HTR-8/SVneo (cell line): ENCODE results near the gene SLC24A3.

ENCODE experiments used
- DNase-seq: peaks from one replicate; pipeline ENCODE4 v3.0.0; 2011; ENCODE audit warnings: low spot score, mixed read lengths; ENCODE audit not compliant: insufficient read length
- FAIRE-seq: peaks from 2 replicates; lab custom pipeline; 2011; peaks lifted over from hg19 to GRCh38; lab: Jason Lieb, UNC

SLC24A3 gene

DNA sequence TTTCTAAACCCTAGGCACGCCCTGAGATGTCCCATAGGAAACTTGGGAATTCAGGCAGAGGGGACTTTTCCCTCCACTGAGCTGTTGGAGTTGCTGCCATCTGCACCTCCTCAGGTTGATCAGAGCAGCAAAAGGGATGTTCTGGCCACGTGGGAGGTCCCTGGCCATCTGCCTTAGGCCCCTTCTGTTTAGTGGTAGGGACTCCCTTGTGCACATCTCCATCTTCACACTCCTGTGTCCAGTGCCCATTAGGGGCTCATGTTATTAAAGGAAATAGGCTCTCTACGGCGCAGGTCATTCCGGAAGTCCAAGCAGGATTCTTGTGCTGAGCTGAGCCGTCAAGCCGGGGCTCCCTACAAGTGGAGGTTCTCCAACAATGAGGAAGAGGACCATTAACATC is 307.8 kb downstream of the SLC24A3 start:
- DNase-seq (no peak), FAIRE-seq (no peak)

- DNase-seq = no peak
- no peak for FAIRE-seq
Observed at GRCh38 chr20:19522071-19522801, 309.8 kb downstream of the SLC24A3 start.

DNA sequence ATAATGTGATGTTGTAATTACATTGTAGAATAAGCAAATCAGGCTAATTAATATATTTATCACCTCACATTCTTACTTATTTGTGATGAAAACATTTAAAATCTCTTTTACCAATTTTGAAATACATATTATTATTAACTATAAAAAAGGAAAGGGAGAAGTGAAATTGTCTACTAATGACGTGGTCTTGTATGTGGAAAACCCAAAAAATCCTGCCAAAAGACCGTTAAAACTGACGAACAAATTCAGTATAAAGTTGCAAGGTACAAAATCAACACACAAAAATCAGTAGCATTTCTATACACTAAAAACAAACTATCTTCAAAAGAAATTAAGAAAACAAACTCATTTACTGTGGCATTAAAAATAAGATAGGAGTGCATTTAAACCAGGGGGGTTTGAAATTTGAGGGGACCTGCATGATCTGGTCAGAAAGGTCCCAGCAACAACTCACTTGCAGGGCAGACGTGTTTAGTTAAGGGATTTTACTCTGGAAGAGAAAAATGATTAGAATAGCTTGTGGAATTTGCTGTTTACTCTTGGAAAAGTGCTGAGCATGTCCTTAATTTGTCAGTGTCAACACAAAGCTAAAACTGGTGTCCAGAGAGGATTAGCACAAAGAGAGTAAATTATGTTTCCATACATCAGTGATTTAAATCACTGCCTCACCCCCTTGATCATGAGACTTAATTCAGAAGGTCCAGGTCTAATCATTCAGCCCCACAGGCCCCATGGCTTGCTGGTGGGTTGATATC is 310.6 kb downstream of the SLC24A3 start:
- DNase-seq = no peak
- FAIRE-seq = no peak

DNA sequence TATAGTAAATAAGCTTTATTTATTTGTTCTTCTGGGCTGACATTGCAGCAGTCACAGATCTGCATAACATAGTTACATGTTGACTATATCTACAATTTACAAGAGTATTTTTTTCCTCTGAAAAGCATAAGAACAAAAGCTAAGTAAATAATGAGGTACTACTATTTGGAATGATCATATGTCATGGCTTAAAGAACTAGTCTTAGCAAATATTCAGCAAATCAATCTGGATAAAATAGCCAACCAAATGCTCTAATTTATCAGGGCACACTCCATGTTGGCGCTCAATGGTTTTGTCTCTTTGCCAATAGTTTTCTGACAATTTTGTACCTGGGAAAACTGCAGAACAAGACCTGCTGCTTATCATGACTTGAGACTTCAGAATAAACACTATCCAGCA is 312.2 kb downstream of the SLC24A3 start:
- FAIRE-seq (no peak), DNase-seq (no peak)

GRCh38 chr20:19527509-19527908 is 315.1 kb downstream of the SLC24A3 start:
- DNase-seq (no peak), FAIRE-seq (no peak)

- DNase-seq = no peak
Observed at GRCh38 chr20:19528286-19529030, 316.0 kb downstream of the SLC24A3 start.

GRCh38 chr20:19530006-19530405 is 317.6 kb downstream of the SLC24A3 start:
- DNase-seq = no peak
- no peak for FAIRE-seq

More at GRCh38 chr20:19528286-19529030, 316.0 kb downstream of the SLC24A3 start:
- no peak for FAIRE-seq

GRCh38 chr20:19531446-19531845 is 319.0 kb downstream of the SLC24A3 start:
- DNase-seq (no peak), FAIRE-seq (no peak)

- DNase-seq (no peak), FAIRE-seq (no peak)
Observed at GRCh38 chr20:19538556-19538955, 326.1 kb downstream of the SLC24A3 start.

DNA sequence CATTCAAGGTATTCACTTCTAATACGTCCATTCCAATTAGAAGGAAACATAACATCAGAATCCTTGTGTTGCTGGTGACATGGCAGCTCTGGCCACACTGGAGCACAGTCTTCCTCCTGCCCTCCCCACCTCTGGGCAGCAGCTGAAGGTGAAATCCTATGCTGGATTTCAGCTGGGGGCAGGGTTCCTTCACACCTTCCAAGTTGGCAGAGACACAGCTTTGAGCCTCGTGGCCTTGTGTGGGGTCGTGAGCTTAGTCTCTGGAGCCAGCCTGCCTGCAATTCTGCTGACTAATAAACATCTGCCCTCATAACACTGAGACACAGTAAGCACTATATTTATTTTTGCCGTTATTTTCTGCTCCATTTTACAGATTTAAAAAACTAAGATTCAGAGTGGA is 326.7 kb downstream of the SLC24A3 start:
- FAIRE-seq = no peak

GRCh38 chr20:19540392-19540791 is 327.9 kb downstream of the SLC24A3 start:
- no peak for DNase-seq

More for the DNA sequence above, 326.7 kb downstream of the SLC24A3 start:
- no peak for DNase-seq

DNA sequence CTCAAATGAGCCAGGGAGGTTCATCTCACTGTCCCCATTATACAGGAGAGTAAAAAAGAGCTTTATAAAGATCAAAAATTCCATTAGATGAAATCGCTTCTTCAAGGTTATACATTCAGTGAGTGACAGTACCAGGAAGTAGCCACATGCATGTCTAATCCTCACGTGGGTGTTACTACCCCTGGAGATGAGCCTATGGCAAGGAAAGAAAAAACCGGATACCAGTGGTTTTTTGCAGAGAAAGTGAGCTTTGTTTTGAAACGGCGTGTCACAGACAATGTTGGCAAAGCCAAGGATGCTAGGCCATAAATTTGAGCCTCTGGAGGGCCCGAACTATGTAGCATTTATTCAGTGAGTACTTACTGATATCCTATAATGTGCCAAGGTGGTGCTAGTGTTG is 330.7 kb downstream of the SLC24A3 start:
- FAIRE-seq = no peak
- DNase-seq = no peak

More at GRCh38 chr20:19540392-19540791, 327.9 kb downstream of the SLC24A3 start:
- FAIRE-seq = no peak

DNA sequence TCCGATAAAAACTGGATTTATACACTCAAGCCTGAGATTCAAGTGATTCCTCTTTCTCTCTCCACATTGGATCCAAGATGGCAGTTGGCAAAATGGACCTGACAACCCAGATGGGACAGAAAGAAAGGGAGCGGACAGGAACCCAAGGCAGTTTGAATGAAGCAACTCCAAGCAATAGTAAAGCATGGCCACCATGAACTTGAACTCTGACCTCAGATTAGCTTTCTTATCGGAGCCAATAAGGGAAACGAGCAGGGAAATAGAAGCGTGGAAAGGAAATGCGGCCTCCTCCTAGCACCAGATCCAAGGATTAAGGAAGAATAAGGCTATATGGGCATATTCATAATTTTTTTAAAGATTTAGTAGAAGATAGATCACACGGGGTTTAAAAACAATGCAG is 332.2 kb downstream of the SLC24A3 start:
- DNase-seq = no peak
- no peak for FAIRE-seq

- no peak for DNase-seq
- FAIRE-seq = no peak
Observed at GRCh38 chr20:19546648-19547047, 334.2 kb downstream of the SLC24A3 start.

DNA sequence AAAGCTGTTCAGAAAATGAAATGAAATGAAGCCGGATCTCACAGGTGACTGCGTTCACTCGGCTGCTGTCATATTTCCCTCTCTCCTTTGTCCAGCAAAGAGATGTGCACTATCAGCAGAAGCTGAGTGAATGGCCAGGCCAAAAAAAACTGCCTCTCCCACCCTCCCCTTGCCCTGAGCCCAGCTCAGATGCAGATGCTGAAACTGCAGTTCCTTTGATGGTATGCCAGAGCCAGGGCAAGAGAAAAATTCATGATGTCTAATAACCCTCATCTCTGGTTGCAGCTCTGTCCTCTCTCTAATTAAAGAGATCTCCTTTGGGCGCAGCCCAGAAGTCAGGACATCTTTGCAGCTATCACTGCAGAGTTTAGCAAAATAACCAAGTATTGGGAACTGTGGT is 335.1 kb downstream of the SLC24A3 start:
- DNase-seq (no peak), FAIRE-seq (no peak)

GRCh38 chr20:19549896-19550295 is 337.5 kb downstream of the SLC24A3 start:
- FAIRE-seq (no peak), DNase-seq (no peak)

DNA sequence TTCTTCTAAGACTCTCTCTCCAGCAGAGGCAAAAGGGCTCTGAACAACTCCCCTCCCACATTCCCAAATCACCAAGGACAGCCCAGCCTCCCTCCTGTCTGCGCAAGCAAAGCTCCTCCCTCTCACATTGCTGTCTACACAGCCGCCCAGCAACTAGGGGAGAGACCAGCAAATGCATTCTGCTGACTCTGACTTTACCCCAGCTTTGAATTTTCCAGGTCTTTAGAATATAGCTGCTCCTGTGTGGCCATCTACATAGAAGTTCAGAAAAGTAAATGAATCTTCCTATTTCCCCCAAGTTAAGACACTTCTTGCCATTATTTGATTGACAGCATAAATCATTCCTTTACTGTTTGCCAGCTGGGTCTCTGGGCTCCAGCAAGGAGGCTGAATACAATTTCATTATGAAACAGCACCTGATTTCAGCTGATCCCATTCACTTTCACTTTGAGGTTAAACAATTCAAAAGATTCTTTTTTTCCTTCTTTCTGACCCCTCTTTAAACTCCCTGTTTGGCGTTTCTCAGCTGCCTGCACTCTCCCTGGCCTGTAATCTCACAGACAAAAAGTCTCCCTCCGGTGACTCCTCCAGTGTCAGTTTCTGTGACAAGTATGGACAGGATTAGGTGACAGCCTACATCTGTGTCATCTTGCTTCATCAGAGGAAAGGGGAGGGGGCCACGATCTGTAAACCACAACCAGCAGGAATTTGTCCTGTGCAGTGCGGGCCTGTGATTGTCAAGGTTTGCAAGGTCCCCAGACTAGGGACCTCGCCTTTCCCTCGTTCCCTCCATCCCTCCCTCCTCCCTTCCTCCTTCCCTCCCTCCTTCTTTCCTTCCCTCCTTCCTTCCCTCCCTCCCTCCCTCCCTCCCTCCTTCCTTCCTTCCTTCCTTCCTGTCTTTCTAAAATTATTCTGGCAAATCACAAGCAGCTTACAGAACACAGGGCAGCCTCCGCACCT is 340.1 kb downstream of the SLC24A3 start:
- DNase-seq (no peak), FAIRE-seq (no peak)

DNA sequence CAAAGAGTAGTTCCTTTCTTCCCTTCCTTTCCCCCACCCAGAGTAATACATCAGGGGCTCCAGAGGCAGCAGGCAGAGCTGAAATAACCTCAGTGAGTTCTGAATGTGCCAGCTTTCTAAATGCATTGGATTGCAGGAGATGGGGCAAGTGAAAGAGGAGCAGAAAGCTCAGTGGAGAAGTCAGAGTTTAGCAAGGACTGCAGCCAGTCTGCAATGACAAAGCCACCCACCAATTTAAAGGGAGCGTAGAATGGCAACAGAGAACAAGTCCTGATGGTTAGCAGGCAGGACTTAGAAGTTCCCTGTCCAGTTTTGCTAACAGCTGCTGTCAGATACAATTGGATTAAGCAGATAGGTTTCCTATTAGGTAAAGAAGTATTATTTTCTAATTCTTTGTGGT is 342.2 kb downstream of the SLC24A3 start:
- FAIRE-seq (no peak), DNase-seq (no peak)

DNA sequence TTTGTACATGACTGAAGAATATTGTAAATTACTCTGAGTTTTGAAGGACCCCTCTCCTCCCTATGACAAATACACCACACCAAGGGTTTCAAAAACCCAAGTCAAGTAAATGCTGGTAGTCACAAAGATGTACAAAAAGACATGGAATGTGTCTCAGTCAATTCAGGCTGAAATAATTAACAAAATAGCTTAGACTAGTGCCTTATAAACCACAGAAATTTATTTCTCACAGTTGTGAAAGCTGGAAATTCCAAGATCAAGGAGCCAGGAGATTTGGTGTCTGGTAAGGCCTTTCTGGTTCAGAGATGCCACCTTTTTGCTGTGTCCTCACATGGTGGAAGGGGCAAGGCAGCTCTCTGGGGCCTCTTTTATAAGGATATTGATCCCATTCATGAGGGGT is 343.3 kb downstream of the SLC24A3 start:
- DNase-seq (no peak), FAIRE-seq (no peak)

- DNase-seq (no peak), FAIRE-seq (no peak)
Observed at GRCh38 chr20:19557291-19557690, 344.8 kb downstream of the SLC24A3 start.
